T-cell (primary cell): ENCODE results near the gene SIL1. TPM values are rescaled to one million over a fixed set of nuclear protein-coding genes. Genes with fewer than 3 reads are reported as not detected.

Experiments used
- ATAC-seq, 4 experiments: fragments of 200-7000 bp in 3 of 4; fragments of 150-1000 bp in 1 of 4; cut with Tn5 transposase; replicated peaks in 1 of 4; 1 replicate in 3 of 4; 2 replicates in 1 of 4; pipeline ENCODE4 v1.10.0; 2021; ENCODE audit warnings: moderate library complexity in 3 of 4, mild to moderate bottlenecking in 2 of 4, moderate number of reproducible peaks in 1 of 4
- CTCF ChIA-PET, 2 donors: fragments of 300-600 bp; sonication (Branson Sonifier 250); formaldehyde crosslinking; loops; one replicate each; lab custom pipeline; 2022; ENCODE audit warnings: antibody characterized with exemption in 2 of 2; lab: Charles Lee
- POLR2A ChIA-PET, 2 donors: fragments of 300-600 bp; sonication (Branson Sonifier 250); formaldehyde crosslinking; loops; one replicate each; lab custom pipeline; 2022; ENCODE audit warnings: antibody characterized with exemption in 2 of 2; lab: Charles Lee
- DNase-seq, 35 experiments: peaks; one replicate each; pipeline versions ENCODE4 v3.0.0 to v3.0.0-alpha.2; 2013 to 2023
- H3K27ac ChIP-seq: one replicate; pipeline ENCODE4 v1.5.1; 2013; ENCODE audit warnings: low read length
- H3K27me3 ChIP-seq, 2 experiments: replicated peaks in 1 of 2; 1 replicate in 1 of 2; 2 replicates in 1 of 2; pipeline versions ENCODE4 v1.6.1 to v1.7.0; 2013; ENCODE audit warnings: low read length in 1 of 2, mixed read lengths in 1 of 2; ENCODE audit not compliant: control insufficient read depth in 2 of 2, insufficient read depth in 2 of 2; ENCODE audit errors: extremely low read depth in 1 of 2
- H3K36me3 ChIP-seq, 2 donors: 1 replicate in 1 of 2; 2 replicates in 1 of 2; pipeline versions ENCODE4 v1.6.1 to v1.7.0; 2013; ENCODE audit warnings: low read length in 1 of 2; ENCODE audit not compliant: control insufficient read depth in 2 of 2, insufficient read depth in 1 of 2; ENCODE audit errors: extremely low read depth in 1 of 2
- H3K4me1 ChIP-seq, 2 experiments: 1 replicate in 1 of 2; 2 replicates in 1 of 2; pipeline versions ENCODE4 v1.6.1 to v1.7.0; 2013; ENCODE audit warnings: low read length in 2 of 2, mixed read lengths in 1 of 2; ENCODE audit not compliant: insufficient read depth in 2 of 2, control insufficient read depth in 1 of 2; ENCODE audit errors: extremely low read depth in 1 of 2
- H3K4me3 ChIP-seq, 2 donors: 1 replicate in 1 of 2; 2 replicates in 1 of 2; pipeline versions ENCODE4 v1.5.1 to v1.7.0; 2013; ENCODE audit warnings: mild to moderate bottlenecking in 2 of 2, low read length in 1 of 2, moderate library complexity in 1 of 2; ENCODE audit not compliant: control insufficient read depth in 1 of 2; ENCODE audit errors: extremely low read depth in 1 of 2
- H3K9me3 ChIP-seq: 2 replicates; pipeline ENCODE4 v1.7.0; 2013
- H3K27ac Mint-ChIP-seq, 2 donors: one replicate each; pipeline ENCODE4 v1.8.0; 2020 to 2021; ENCODE audit warnings: mild to moderate bottlenecking in 2 of 2, mixed read lengths in 2 of 2
- H3K27me3 Mint-ChIP-seq, 2 donors: one replicate each; pipeline ENCODE4 v1.8.0; 2021 to 2022; ENCODE audit warnings: mixed read lengths in 2 of 2
- H3K36me3 Mint-ChIP-seq: one replicate; pipeline ENCODE4 v1.8.0; 2021; ENCODE audit warnings: mixed read lengths
- H3K4me1 Mint-ChIP-seq, 3 donors: one replicate each; pipeline ENCODE4 v1.8.0; 2020 to 2022; ENCODE audit warnings: mixed read lengths in 3 of 3, mild to moderate bottlenecking in 1 of 3
- H3K4me3 Mint-ChIP-seq, 3 donors: one replicate each; pipeline ENCODE4 v1.8.0; 2020 to 2022; ENCODE audit warnings: mild to moderate bottlenecking in 3 of 3, mixed read lengths in 3 of 3, moderate library complexity in 3 of 3
- H3K9me3 Mint-ChIP-seq, 3 donors: one replicate each; pipeline ENCODE4 v1.8.0; 2020 to 2022; ENCODE audit warnings: mixed read lengths in 3 of 3
- WGBS: methylation state at CpG from one replicate; pipeline ENCODE4 v1.1.5; 2013; ENCODE audit warnings: missing lambda C conversion rate; ENCODE audit not compliant: insufficient coverage; 5-methylcytosine and 5-hydroxymethylcytosine counted together
- total RNA-seq, 35 experiments: library from RNA in 6 of 35; stranded (reverse) in 6 of 35; fragments of 120-200 nt in 1 of 35; gene quantifications; one replicate each; pipeline versions ENCODE4 v1.2.1 to v1.2.4 and lab custom pipeline; 2013 to 2026

The SIL1 gene
- total RNA-seq, 5 donors from 2014 or later (not counting 1 experiment from before 2014, with no cell fraction given) = 14.2 to 16.5 (median 15.8) TPM

GRCh38 chr5:139108063-139108824 lies 89.9 kb downstream of the SIL1 start:
- no peaks in the 10 kb centered on the region for H3K27me3 ChIP-seq
- no peaks in the 10 kb centered on the region for H3K36me3 ChIP-seq
- DNase-seq (no peak), ATAC-seq (no peak)
- H3K4me1 ChIP-seq = no peaks in the 10 kb centered on the region
- no peak overlapping the region for H3K27ac Mint-ChIP-seq
- peaks cover 0 to 1% (median 0%) of the 10 kb centered on the region in 3 donors for H3K9me3 Mint-ChIP-seq
- H3K9me3 ChIP-seq = no peaks in the 10 kb centered on the region
- no peaks in the 10 kb centered on the region for H3K27me3 Mint-ChIP-seq
- no peak overlapping the region for H3K4me3 Mint-ChIP-seq
- no peak overlapping the region for H3K27ac ChIP-seq
- no peak overlapping the region for H3K4me3 ChIP-seq
- WGBS = 97% methylated on average over 4 of the region's 10 CpGs
- H3K4me1 Mint-ChIP-seq = no peaks in the 10 kb centered on the region
- ChIA-PET CTCF (no interaction called here), POLR2A (interaction anchor here in 1 of 2 donors (0.7 kb wide), 1 partner anchor 13 kb away, joined by 6 read pairs; no protein-coding TSS in a partner anchor)
- H3K36me3 Mint-ChIP-seq = peaks cover 30% of the 10 kb centered on the region

- peaks cover 23% of the 10 kb centered on the region for H3K36me3 Mint-ChIP-seq
- H3K4me3 Mint-ChIP-seq = no peak overlapping the region
- no peaks in the 10 kb centered on the region for H3K4me1 Mint-ChIP-seq
- H3K9me3 ChIP-seq = no peaks in the 10 kb centered on the region
- no peak overlapping the region for H3K4me3 ChIP-seq
- DNase-seq (no peak), ATAC-seq (no peak)
- ChIA-PET CTCF (no interaction called here), POLR2A (interaction anchor here in 1 of 2 donors (0.6 kb wide), 1 partner anchor 12 kb away, joined by 3 read pairs; no protein-coding TSS in a partner anchor)
- no peaks in the 10 kb centered on the region for H3K27me3 ChIP-seq
- H3K27ac Mint-ChIP-seq = no peak overlapping the region
- H3K36me3 ChIP-seq = no peaks in the 10 kb centered on the region
- no peaks in the 10 kb centered on the region for H3K9me3 Mint-ChIP-seq
- no peaks in the 10 kb centered on the region for H3K27me3 Mint-ChIP-seq
- no peak overlapping the region for H3K27ac ChIP-seq
- H3K4me1 ChIP-seq = no peaks in the 10 kb centered on the region
- 94% methylated on average over 8 of the region's 15 CpGs for WGBS
Measured at GRCh38 chr5:139105621-139106071, 92.5 kb downstream of the SIL1 start.

- 100% methylated on average over 4 of the region's 10 CpGs for WGBS
- no peaks in the 10 kb centered on the region for H3K4me1 Mint-ChIP-seq
Measured at GRCh38 chr5:139104577-139105276, 93.4 kb downstream of the SIL1 start.

GRCh38 chr5:139103762-139104161 lies 94.4 kb downstream of the SIL1 start:
- DNase-seq = no peak
- ChIA-PET CTCF (no interaction called here), POLR2A (no interaction called here)
- Histone ChIP-seq H3K4me1 (no peaks in the 10 kb centered on the region), H3K4me3 (no peak overlapping the region), H3K36me3 (no peaks in the 10 kb centered on the region), H3K27me3 (no peaks in the 10 kb centered on the region), H3K9me3 (no peaks in the 10 kb centered on the region), H3K27ac (no peak overlapping the region)
- Mint-ChIP-seq H3K4me1 (no peaks in the 10 kb centered on the region), H3K27ac (no peak overlapping the region), H3K9me3 (no peaks in the 10 kb centered on the region), H3K36me3 (peaks cover 32% of the 10 kb centered on the region), H3K4me3 (no peak overlapping the region), H3K27me3 (no peaks in the 10 kb centered on the region)
- no peak for ATAC-seq

More at GRCh38 chr5:139104577-139105276, 93.4 kb downstream of the SIL1 start:
- Mint-ChIP-seq H3K27ac (no peak overlapping the region), H3K27me3 (no peaks in the 10 kb centered on the region), H3K36me3 (peaks cover 29% of the 10 kb centered on the region), H3K4me3 (no peak overlapping the region), H3K9me3 (no peaks in the 10 kb centered on the region)
- H3K4me1 ChIP-seq = no peaks in the 10 kb centered on the region
- no peaks in the 10 kb centered on the region for H3K9me3 ChIP-seq
- no peaks in the 10 kb centered on the region for H3K27me3 ChIP-seq
- ChIA-PET POLR2A (no interaction called here), CTCF (no interaction called here)
- ATAC-seq (no peak), DNase-seq (no peak)
- no peak overlapping the region for H3K27ac ChIP-seq
- H3K4me3 ChIP-seq = no peak overlapping the region
- H3K36me3 ChIP-seq = no peaks in the 10 kb centered on the region

GRCh38 chr5:139100825-139101224 lies 97.3 kb downstream of the SIL1 start:
- CTCF ChIA-PET = interaction anchor here in 1 of 2 donors (0.5 kb wide), 1 partner anchor 1052 kb away, joined by 5 read pairs; no protein-coding TSS in a partner anchor
- Mint-ChIP-seq H3K9me3 (no peaks in the 10 kb centered on the region), H3K36me3 (peaks cover 30% of the 10 kb centered on the region), H3K27me3 (no peaks in the 10 kb centered on the region), H3K4me3 (no peak overlapping the region), H3K27ac (no peak overlapping the region), H3K4me1 (no peaks in the 10 kb centered on the region)
- H3K27ac ChIP-seq = no peak overlapping the region
- POLR2A ChIA-PET = no interaction called here
- H3K36me3 ChIP-seq = peaks cover 0 to 1% of the 10 kb centered on the region in 2 donors
- ATAC-seq (no peak), DNase-seq (no peak)
- no peak overlapping the region for H3K4me3 ChIP-seq
- no peaks in the 10 kb centered on the region for H3K4me1 ChIP-seq
- H3K27me3 ChIP-seq = no peaks in the 10 kb centered on the region
- 60% methylated on average over 2 of the region's 3 CpGs for WGBS
- no peaks in the 10 kb centered on the region for H3K9me3 ChIP-seq

- Histone ChIP-seq H3K9me3 (no peaks in the 10 kb centered on the region), H3K4me1 (no peaks in the 10 kb centered on the region), H3K27me3 (no peaks in the 10 kb centered on the region), H3K36me3 (peaks cover 0 to 2% of the 10 kb centered on the region in 2 donors), H3K4me3 (no peak overlapping the region), H3K27ac (no peak overlapping the region)
- H3K9me3 Mint-ChIP-seq = no peaks in the 10 kb centered on the region
- H3K4me1 Mint-ChIP-seq = peaks cover 1 to 6% (median 6%) of the 10 kb centered on the region in 3 donors
- peaks cover 18% of the 10 kb centered on the region for H3K36me3 Mint-ChIP-seq
- no peaks in the 10 kb centered on the region for H3K27me3 Mint-ChIP-seq
- no peak for DNase-seq
- WGBS = no CpG with 5 or more reads among the region's 1 CpG
- H3K4me3 Mint-ChIP-seq = no peak overlapping the region
- H3K27ac Mint-ChIP-seq = no peak overlapping the region
- ChIA-PET POLR2A (interaction anchor here in 1 of 2 donors (0.6 kb wide), 1 partner anchor 13 kb away, joined by 6 read pairs; no protein-coding TSS in a partner anchor), CTCF (no interaction called here)
- ATAC-seq = no peak
Measured at GRCh38 chr5:139094154-139095131, 103.7 kb downstream of the SIL1 start.
